HEK293 (cell line): Measurements from ENCODE around the gene MYRIP.

ENCODE experiments used
- CTCF ChIA-PET: fragments of 350-600 bp; formaldehyde crosslinking; extraction: SDS; loops from one replicate; lab custom pipeline; 2021; ENCODE audit warnings: antibody characterized with exemption; lab: Yijun Ruan, JAX
- POLR2A ChIA-PET: fragments of 300-600 bp; formaldehyde crosslinking; extraction: SDS; loops from one replicate; lab custom pipeline; 2020; ENCODE audit warnings: antibody characterized with exemption, inconsistent platforms; lab: Yijun Ruan, JAX
- H3K27ac ChIP-seq: fragments of 200-500 bp; sonication (Bioruptor generic); 2 replicates; pipeline ENCODE4 v1.5.1; 2014; ENCODE audit warnings: low read depth, low read length, control low read depth, inconsistent platforms; ENCODE audit errors: extremely low read depth
- H3K36me3 ChIP-seq, 2 experiments: fragments of 200-500 bp in 1 of 2; sonication (Bioruptor generic) in 1 of 2; 1 replicate in 1 of 2; 2 replicates in 1 of 2; pipeline ENCODE4 v1.5.1; 2014 to 2017; ENCODE audit warnings: inconsistent platforms in 2 of 2, low read length in 2 of 2; ENCODE audit not compliant: control insufficient read depth in 2 of 2, insufficient read depth in 1 of 2
- H3K4me1 ChIP-seq: fragments of 200-500 bp; sonication (Bioruptor generic); 2 replicates; pipeline ENCODE4 v1.5.1; 2014; ENCODE audit warnings: mild to moderate bottlenecking, low read length, inconsistent platforms; ENCODE audit not compliant: control insufficient read depth, insufficient read depth
- H3K4me3 ChIP-seq: 2 replicates; pipeline ENCODE4 v1.5.1; 2011; ENCODE audit warnings: low read depth, mild to moderate bottlenecking, control low read depth, low read length, moderate library complexity
- H3K9me3 ChIP-seq: fragments of 200-500 bp; sonication (Bioruptor generic); 2 replicates; pipeline ENCODE4 v1.5.1; 2014; ENCODE audit warnings: low read depth, low read length, inconsistent platforms; ENCODE audit not compliant: control insufficient read depth, insufficient read depth
- CTCF ChIP-seq: fragments of 450-650 bp; formaldehyde crosslinking; IDR thresholded peaks from 2 replicates; pipeline ENCODE4 v1.5.1; 2016; ENCODE audit warnings: missing biosample characterization, missing genetic modification characterization
- GFI1B ChIP-seq: fragments of 450-650 bp; formaldehyde crosslinking; IDR thresholded peaks from 2 replicates; pipeline ENCODE4 v1.5.1; 2016; ENCODE audit warnings: missing biosample characterization, missing genetic modification characterization
- GLI2 ChIP-seq: fragments of 450-650 bp; formaldehyde crosslinking; IDR thresholded peaks from 2 replicates; pipeline ENCODE4; 2017; ENCODE audit warnings: missing biosample characterization, missing genetic modification characterization, low read depth, borderline replicate concordance
- HOXA7 ChIP-seq: sonication (generic); formaldehyde crosslinking; IDR thresholded peaks from 2 replicates; pipeline ENCODE4 v1.8.1; 2022; ENCODE audit warnings: missing genetic modification reagents, borderline replicate concordance
- ZBTB11 ChIP-seq: fragments of 450-650 bp; formaldehyde crosslinking; conservative IDR thresholded peaks from 2 replicates; pipeline ENCODE4 v1.5.1; 2016; ENCODE audit warnings: low read depth, missing biosample characterization, missing genetic modification characterization
- ZBTB49 ChIP-seq: fragments of 450-650 bp; formaldehyde crosslinking; IDR thresholded peaks from 2 replicates; pipeline ENCODE4 v1.5.1; 2016; ENCODE audit warnings: missing biosample characterization, missing genetic modification characterization, low read depth
- ZEB2 ChIP-seq: fragments of 450-650 bp; formaldehyde crosslinking; IDR thresholded peaks from 2 replicates; pipeline ENCODE4 v1.5.1; 2016; ENCODE audit warnings: missing biosample characterization, missing genetic modification characterization
- ZNF10 ChIP-seq: fragments of 450-650 bp; formaldehyde crosslinking; IDR thresholded peaks from 2 replicates; pipeline ENCODE4 v1.5.1; 2017; ENCODE audit warnings: missing biosample characterization, missing genetic modification characterization
- ZNF121 ChIP-seq: fragments of 450-650 bp; formaldehyde crosslinking; IDR thresholded peaks from 2 replicates; pipeline ENCODE4 v1.5.1; 2016; ENCODE audit warnings: missing biosample characterization, missing genetic modification characterization
- ZNF155 ChIP-seq: fragments of 450-650 bp; formaldehyde crosslinking; IDR thresholded peaks from 2 replicates; pipeline ENCODE4 v1.5.1; 2016; ENCODE audit warnings: missing biosample characterization, missing genetic modification characterization
- ZNF184 ChIP-seq: fragments of 450-650 bp; IDR thresholded peaks from 2 replicates; pipeline ENCODE4 v1.5.1; 2018; ENCODE audit warnings: missing biosample characterization, mild to moderate bottlenecking, missing genetic modification characterization
- ZNF223 ChIP-seq: fragments of 450-650 bp; formaldehyde crosslinking; IDR thresholded peaks from 2 replicates; pipeline ENCODE4 v1.5.1; 2016; ENCODE audit warnings: missing biosample characterization, missing genetic modification characterization
- ZNF23 ChIP-seq: fragments of 450-650 bp; formaldehyde crosslinking; IDR thresholded peaks from 2 replicates; pipeline ENCODE4 v1.5.1; 2016; ENCODE audit warnings: missing biosample characterization, missing genetic modification characterization, borderline replicate concordance
- ZNF350 ChIP-seq: fragments of 450-650 bp; formaldehyde crosslinking; IDR thresholded peaks from 2 replicates; pipeline ENCODE4 v1.5.0; 2017; ENCODE audit warnings: missing biosample characterization, mild to moderate bottlenecking, missing genetic modification characterization
- ZNF391 ChIP-seq: fragments of 450-650 bp; formaldehyde crosslinking; IDR thresholded peaks from 2 replicates; pipeline ENCODE4 v1.5.1; 2016; ENCODE audit warnings: low read depth, missing biosample characterization, missing genetic modification characterization, borderline replicate concordance
- ZNF473 ChIP-seq: fragments of 450-650 bp; formaldehyde crosslinking; IDR thresholded peaks from 2 replicates; pipeline ENCODE4 v1.5.1; 2017; ENCODE audit warnings: missing biosample characterization, missing genetic modification characterization
- ZNF529 ChIP-seq: fragments of 450-650 bp; formaldehyde crosslinking; IDR thresholded peaks from 2 replicates; pipeline ENCODE4 v1.5.1; 2017; ENCODE audit warnings: missing genetic modification characterization, missing biosample characterization; ENCODE audit not compliant: insufficient replicate concordance
- ZNF530 ChIP-seq: fragments of 450-650 bp; formaldehyde crosslinking; IDR thresholded peaks from 2 replicates; pipeline ENCODE4 v1.5.1; 2016; ENCODE audit warnings: low read depth, missing biosample characterization, missing genetic modification characterization
- ZNF549 ChIP-seq: fragments of 450-650 bp; IDR thresholded peaks from 2 replicates; pipeline ENCODE4 v1.5.1; 2018; ENCODE audit warnings: missing biosample characterization, missing genetic modification characterization, mild to moderate bottlenecking, inconsistent platforms, moderate library complexity
- ZNF561 ChIP-seq: fragments of 450-650 bp; IDR thresholded peaks from 2 replicates; pipeline ENCODE4 v1.5.1; 2018; ENCODE audit warnings: missing biosample characterization, missing genetic modification characterization, borderline replicate concordance
- ZNF610 ChIP-seq: fragments of 450-650 bp; formaldehyde crosslinking; IDR thresholded peaks from 2 replicates; pipeline ENCODE4 v1.5.1; 2016; ENCODE audit warnings: missing biosample characterization, missing genetic modification characterization, borderline replicate concordance
- ZNF837 ChIP-seq: fragments of 450-650 bp; formaldehyde crosslinking; IDR thresholded peaks from 2 replicates; pipeline ENCODE4 v1.5.1; 2016; ENCODE audit warnings: missing biosample characterization, missing genetic modification characterization
- ZSCAN23 ChIP-seq: fragments of 450-650 bp; formaldehyde crosslinking; IDR thresholded peaks from 2 replicates; pipeline ENCODE4 v1.5.1; 2016; ENCODE audit warnings: missing biosample characterization, missing genetic modification characterization

The MYRIP gene

GRCh38 chr3:39920271-39920670 is 110.9 kb downstream of the MYRIP start (continued):
- TF ChIP-seq CTCF (no peak), GFI1B (tag by site-specific recombination) (no peak), ZNF561 (tag by site-specific recombination) (no peak), ZSCAN23 (tag by site-specific recombination) (no peak), ZNF184 (tag by site-specific recombination) (no peak), ZNF223 (tag by site-specific recombination) (no peak), ZNF350 (no peak), ZNF23 (tag by site-specific recombination) (no peak), ZNF837 (tag by site-specific recombination) (no peak), HOXA7 (CRISPR knock-in tag) (no peak), ZEB2 (no peak)

- no peaks in the 10 kb centered on the region for H3K4me1 ChIP-seq
- no peak overlapping the region for H3K27ac ChIP-seq
- no peaks in the 10 kb centered on the region for H3K36me3 ChIP-seq
- no peaks in the 10 kb centered on the region for H3K9me3 ChIP-seq
- CTCF ChIA-PET = no interaction called here
- POLR2A ChIA-PET = no interaction called here
- TF ChIP-seq ZBTB49 (tag by site-specific recombination) = no peak
- TF ChIP-seq ZNF549 (tag by site-specific recombination) = no peak
- no peak for TF ChIP-seq ZNF391 (tag by site-specific recombination)
- TF ChIP-seq GLI2 = no peak
- no peak for TF ChIP-seq ZNF121 (tag by site-specific recombination)
- no peak for TF ChIP-seq ZNF529 (tag by site-specific recombination)
- no peak for TF ChIP-seq ZNF155 (tag by site-specific recombination)
- TF ChIP-seq ZNF473 = no peak
- TF ChIP-seq ZNF610 (tag by site-specific recombination) = no peak
- no peak for TF ChIP-seq ZBTB11 (tag by site-specific recombination)
- no peak for TF ChIP-seq ZNF530
- no peak for TF ChIP-seq ZNF10
- no peak overlapping the region for H3K4me3 ChIP-seq
These were observed 118.1 kb downstream of the MYRIP start for GRCh38 chr3:39927479-39927878.
